ENCODE results near the gene LCN15. TPM values are rescaled to one million over a fixed set of nuclear protein-coding genes. Genes with fewer than 3 reads are reported as not detected.

Gene LCN15
- total RNA-seq, 1 experiment from 2014 or later = not detected

- DNase-seq (ENCODE audit: extremely low read depth, low read depth) = no peak
Observed at GRCh38 chr9:136742591-136743391, 21.5 kb downstream of the LCN15 start, which contains the start of gene LCN10. Gene LCN10, minus strand, starts transcription at chr9:136742940. Its CDS starts 37 bp downstream, at chr9:136742903.

- no peak for DNase-seq (ENCODE audit: extremely low read depth, low read depth)
Observed at GRCh38 chr9:136741883-136742571, 22.3 kb downstream of the LCN15 start.

- no peak for DNase-seq (ENCODE audit: extremely low read depth, low read depth)
Observed at GRCh38 chr9:136740971-136741882, 23.1 kb downstream of the LCN15 start.

- no peak for DNase-seq (ENCODE audit: extremely low read depth, low read depth)
Observed at GRCh38 chr9:136740491-136740890, 23.8 kb downstream of the LCN15 start.

- DNase-seq (ENCODE audit: extremely low read depth, low read depth) = no peak
Observed at GRCh38 chr9:136740069-136740468, 24.2 kb downstream of the LCN15 start.

GRCh38 chr9:136739509-136739908, 24.8 kb downstream of the LCN15 start:
- DNase-seq (ENCODE audit: extremely low read depth, low read depth) = no peak

GRCh38 chr9:136738960-136739359, 25.4 kb downstream of the LCN15 start:
- DNase-seq (ENCODE audit: extremely low read depth, low read depth) = no peak

- DNase-seq (ENCODE audit: extremely low read depth, low read depth) = no peak
Observed at GRCh38 chr9:136735812-136736480, 28.4 kb downstream of the LCN15 start.

GRCh38 chr9:136734837-136735496, 29.4 kb downstream of the LCN15 start:
- DNase-seq (ENCODE audit: extremely low read depth, low read depth) = no peak

GRCh38 chr9:136733611-136734010, 30.7 kb downstream of the LCN15 start:
- no peak for DNase-seq (ENCODE audit: extremely low read depth, low read depth)

- DNase-seq (ENCODE audit: extremely low read depth, low read depth) = no peak
Observed at GRCh38 chr9:136732444-136733178, 31.7 kb downstream of the LCN15 start.

GRCh38 chr9:136729926-136730325, 34.4 kb downstream of the LCN15 start:
- DNase-seq (ENCODE audit: extremely low read depth, low read depth) = no peak

GRCh38 chr9:136729144-136729543, 35.2 kb downstream of the LCN15 start:
- no peak for DNase-seq (ENCODE audit: extremely low read depth, low read depth)

GRCh38 chr9:136728548-136729123, 35.7 kb downstream of the LCN15 start:
- DNase-seq (ENCODE audit: extremely low read depth, low read depth) = no peak

GRCh38 chr9:136728080-136728547, 36.2 kb downstream of the LCN15 start:
- DNase-seq (ENCODE audit: extremely low read depth, low read depth) = peak; percentile 82

GRCh38 chr9:136726631-136727191, 37.6 kb downstream of the LCN15 start:
- DNase-seq (ENCODE audit: extremely low read depth, low read depth) = peak; percentile 47

GRCh38 chr9:136726118-136726517, 38.2 kb downstream of the LCN15 start:
- DNase-seq (ENCODE audit: extremely low read depth, low read depth) = no peak

GRCh38 chr9:136725612-136726011, 38.7 kb downstream of the LCN15 start:
- no peak for DNase-seq (ENCODE audit: extremely low read depth, low read depth)
